ENCODE measurements around the gene C17orf114.
A peak's percentile ranks its signal among the peaks of the same experiment; 100 is the strongest.

C17orf114 gene

DNA sequence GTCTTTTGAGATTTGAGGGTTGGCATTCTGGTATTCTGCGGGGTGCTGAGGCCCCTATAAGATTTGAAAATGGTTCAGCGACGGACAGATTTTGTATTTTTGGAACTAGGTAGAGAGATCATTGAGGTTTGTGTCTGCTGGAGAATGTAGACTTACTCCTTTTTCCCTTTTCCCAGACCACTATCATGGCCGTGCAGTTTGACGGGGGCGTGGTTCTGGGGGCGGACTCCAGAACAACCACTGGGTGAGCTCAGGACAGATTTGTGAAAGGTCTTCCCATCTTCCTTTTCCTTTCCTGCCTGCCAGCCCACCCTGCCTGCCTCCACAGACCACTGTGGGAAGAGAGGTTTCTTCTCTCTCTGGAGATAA lies 5.6 kb downstream of the C17orf114 start:
- TF ChIP-seq MYC (IDR thresholded peaks at IDR 0.05; ENCODE audit: low read depth, low read length), result no peak
- TF ChIP-seq CTCF (IDR thresholded peaks at IDR 0.05; ENCODE audit: low read depth, low read length), result no peak
- no peak for TF ChIP-seq POLR2A (IDR thresholded peaks at IDR 0.05; ENCODE audit: extremely low read depth, insufficient read length)
- no peak for TF ChIP-seq MAX (IDR thresholded peaks at IDR 0.05; ENCODE audit: low read depth, low read length)
- DNase-seq (ENCODE audit: low read depth), result peak; percentile 31
- H3K4me3 ChIP-seq (ENCODE audit: low read depth, low read length), result peak overlapping the region; percentile 98

DNA sequence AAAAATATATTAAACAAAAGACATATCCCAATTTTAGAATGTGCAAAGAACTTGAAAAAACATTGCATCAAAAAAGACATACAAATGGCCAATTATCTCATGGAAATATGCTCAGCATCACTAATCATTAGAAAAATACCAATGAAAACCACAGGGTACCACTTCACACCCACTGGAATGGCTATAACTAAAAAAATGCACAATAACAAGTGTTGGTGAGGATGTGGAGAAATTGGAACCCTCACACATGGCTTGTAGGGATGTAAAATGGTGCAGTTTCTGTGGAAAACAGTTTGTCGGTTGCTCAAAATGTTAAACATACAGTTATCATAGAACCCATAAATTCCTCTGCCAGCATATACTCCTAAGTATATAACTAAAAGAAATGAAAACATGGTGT lies 7.0 kb downstream of the C17orf114 start:
- no peak for TF ChIP-seq POLR2A (IDR thresholded peaks at IDR 0.05; ENCODE audit: extremely low read depth, insufficient read length)
- no peak for TF ChIP-seq MYC (IDR thresholded peaks at IDR 0.05; ENCODE audit: low read depth, low read length)
- no peak for TF ChIP-seq CTCF (IDR thresholded peaks at IDR 0.05; ENCODE audit: low read depth, low read length)
- TF ChIP-seq MAX (IDR thresholded peaks at IDR 0.05; ENCODE audit: low read depth, low read length), result no peak
- no peak for DNase-seq (ENCODE audit: low read depth)
- no peak overlapping the region for H3K4me3 ChIP-seq (ENCODE audit: low read depth, low read length)

DNA sequence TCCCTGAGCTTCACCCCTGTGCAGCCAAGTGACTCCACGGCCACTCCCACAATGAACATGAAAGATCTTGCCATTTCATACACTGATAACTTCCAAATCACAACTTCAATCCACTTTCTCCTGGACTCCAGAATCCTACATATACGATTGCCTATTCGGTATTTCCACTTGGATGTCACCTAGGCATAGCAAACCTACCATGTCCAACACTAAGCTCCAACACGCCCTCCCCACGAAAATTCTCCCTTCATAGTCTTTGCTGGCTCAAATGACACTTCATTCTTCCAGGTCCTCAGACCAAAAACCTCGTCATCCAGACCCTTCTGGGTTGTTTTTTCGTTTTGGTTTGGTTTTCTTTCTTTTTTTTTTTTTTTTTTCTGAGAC lies 11.4 kb downstream of the C17orf114 start:
- TF ChIP-seq POLR2A (IDR thresholded peaks at IDR 0.05; ENCODE audit: extremely low read depth, insufficient read length) (no peak), CTCF (IDR thresholded peaks at IDR 0.05; ENCODE audit: low read depth, low read length) (no peak), MYC (IDR thresholded peaks at IDR 0.05; ENCODE audit: low read depth, low read length) (no peak), MAX (IDR thresholded peaks at IDR 0.05; ENCODE audit: low read depth, low read length) (no peak; the same call in 1 of the 2 replicates)
- no peak for DNase-seq (ENCODE audit: low read depth)
- peak overlapping the region; percentile 50 for H3K4me3 ChIP-seq (ENCODE audit: low read depth, low read length)

DNA sequence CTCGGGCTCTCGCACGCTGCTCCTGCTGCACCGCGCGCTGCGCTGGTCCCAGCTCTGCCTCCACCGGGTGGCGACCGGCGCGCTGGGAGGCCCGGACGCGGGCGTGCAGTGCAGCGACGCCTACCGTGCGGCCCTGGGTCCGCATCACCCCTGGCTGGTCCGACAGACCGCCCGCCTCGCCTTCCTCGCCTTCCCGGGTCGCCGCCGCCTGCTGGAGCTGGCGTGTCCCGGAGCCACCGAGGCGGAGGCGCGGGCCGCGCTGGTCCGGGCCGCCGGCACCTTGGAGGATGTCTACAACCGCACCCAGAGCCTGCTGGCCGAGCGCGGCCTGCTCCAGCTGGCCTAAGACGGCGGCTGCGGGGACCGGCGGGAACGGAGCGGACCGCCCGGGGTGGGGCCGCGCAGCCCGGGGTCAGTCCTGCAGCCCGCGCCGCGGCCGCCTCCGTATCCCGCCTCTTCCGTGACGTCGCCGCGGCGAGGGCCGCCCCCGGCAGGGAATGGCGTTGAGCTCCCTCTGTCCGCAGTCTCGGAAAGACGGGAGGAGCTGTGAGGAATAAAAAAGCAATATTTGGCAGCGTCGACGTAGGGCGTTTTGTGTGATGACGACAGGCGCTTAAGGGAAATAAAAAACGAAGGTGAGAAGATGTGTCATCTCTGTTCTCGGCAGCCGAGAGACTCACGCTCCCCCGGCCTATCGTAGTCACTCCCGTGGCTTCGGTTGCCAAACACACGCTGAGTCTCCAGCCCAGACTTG lies 12.0 kb downstream of the C17orf114 start:
- H3K4me3 ChIP-seq (ENCODE audit: low read depth, low read length), result peak overlapping the region; percentile 50
- DNase-seq (ENCODE audit: low read depth), result peak; percentile 86

GRCh38 chr17:4789701-4789950 lies 12.5 kb downstream of the C17orf114 start:
- H3K4me3 ChIP-seq (ENCODE audit: low read depth, low read length), result peak overlapping the region; percentile 46
- TF ChIP-seq MAX (IDR thresholded peaks at IDR 0.05; ENCODE audit: low read depth, low read length) (no peak), CTCF (IDR thresholded peaks at IDR 0.05; ENCODE audit: low read depth, low read length) (no peak), MYC (IDR thresholded peaks at IDR 0.05; ENCODE audit: low read depth, low read length) (no peak), POLR2A (IDR thresholded peaks at IDR 0.05; ENCODE audit: extremely low read depth, insufficient read length) (no peak)
- DNase-seq (ENCODE audit: low read depth), result no peak

More for the DNA sequence above, 12.0 kb downstream of the C17orf114 start:
- TF ChIP-seq CTCF (IDR thresholded peaks at IDR 0.05; ENCODE audit: low read depth, low read length) (peak; percentile 30), MAX (IDR thresholded peaks at IDR 0.05; ENCODE audit: low read depth, low read length) (peak; percentile 49; the same call in 1 of the 2 replicates), MYC (IDR thresholded peaks at IDR 0.05; ENCODE audit: low read depth, low read length) (peak; percentile 67), POLR2A (IDR thresholded peaks at IDR 0.05; ENCODE audit: extremely low read depth, insufficient read length) (peak; percentile 35)

Measured in NB4 (cell line).